NCI-H146 treated with DMSO at 0.1 percent for 48 hours (cell line): ENCODE data around the gene GRHL3.

Source experiments
- DNase-seq: peaks from one replicate; lab custom pipeline; 2025; ENCODE audit not compliant: unreplicated experiment; lab: John Stamatoyannopoulos, UW

GRHL3 gene

GRCh38 chr1:24292887-24293286, 26.3 kb upstream of the GRHL3 start:
- no peak for DNase-seq

DNA sequence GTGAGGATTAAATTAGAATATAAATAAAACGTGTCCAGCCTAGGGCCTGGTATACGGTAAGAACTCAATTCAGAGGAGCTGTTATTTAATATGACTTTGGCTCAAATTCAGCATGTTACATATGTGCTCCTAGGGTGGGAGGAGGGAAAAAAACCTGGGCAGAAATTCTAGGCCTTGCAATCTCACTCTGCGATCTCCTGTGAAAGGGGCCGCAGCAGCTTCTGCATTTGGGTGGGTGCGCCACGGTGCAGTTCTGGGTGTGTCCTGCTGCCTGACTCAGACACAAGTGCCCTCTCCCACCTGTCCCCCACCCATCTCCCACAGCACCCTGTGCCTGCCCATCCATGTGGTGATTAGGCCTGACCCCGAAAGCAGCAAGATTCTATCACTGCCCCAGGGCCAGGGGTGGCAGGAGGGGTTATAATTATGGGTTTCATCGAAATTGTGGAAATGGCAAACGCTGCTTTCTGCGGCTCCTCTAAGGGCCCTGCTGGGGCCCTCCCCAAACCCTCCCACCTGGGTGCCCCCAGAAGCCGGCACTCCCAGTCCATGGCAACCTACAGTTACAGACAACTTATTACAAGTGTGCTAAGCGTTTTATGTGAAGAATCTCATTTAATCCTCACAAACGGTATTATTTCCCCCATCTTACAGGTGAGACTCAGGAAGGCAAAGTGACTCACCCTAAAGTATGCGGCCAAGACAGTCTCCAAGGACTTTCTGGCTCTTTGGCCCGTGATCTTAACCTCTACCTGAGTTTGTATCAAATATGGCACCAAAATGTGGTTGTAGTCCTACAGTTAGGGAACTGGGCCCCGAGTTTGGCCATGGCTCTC, 25.5 kb upstream of the GRHL3 start:
- no peak for DNase-seq

- no peak for DNase-seq
Measured at GRCh38 chr1:24294228-24294672, 24.9 kb upstream of the GRHL3 start.

DNA sequence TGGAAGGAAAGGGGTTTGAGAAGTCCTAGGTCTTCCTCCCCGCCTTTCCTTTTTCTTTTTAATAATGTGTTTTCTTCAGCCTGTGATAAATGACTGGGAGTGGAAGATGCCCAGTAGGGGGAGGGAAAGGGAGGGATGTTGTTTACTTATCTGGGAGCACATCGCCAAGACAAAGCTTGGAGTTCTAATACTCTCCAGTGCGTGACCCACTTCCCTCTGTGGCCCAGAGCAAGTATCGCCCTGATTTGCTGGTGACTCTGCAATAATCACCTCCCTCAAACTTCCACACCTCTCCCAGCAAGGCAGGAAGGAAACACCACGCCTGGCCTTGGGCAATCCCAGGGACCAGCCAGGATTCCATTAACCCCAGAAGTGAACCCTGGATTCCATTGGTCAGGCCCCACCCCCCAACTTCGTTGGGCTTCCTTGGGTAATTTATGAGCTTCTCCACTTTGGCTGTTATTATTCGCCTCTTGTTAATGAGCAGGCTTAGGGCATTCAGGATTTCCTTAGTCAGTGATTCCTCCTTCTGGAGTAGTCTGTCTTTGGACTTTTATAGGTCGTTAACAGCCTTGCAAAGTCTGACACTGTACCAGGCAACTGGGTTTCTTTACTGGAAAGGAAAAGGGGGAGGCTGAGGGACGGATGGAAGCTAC, 24.3 kb upstream of the GRHL3 start:
- DNase-seq, result no peak

- DNase-seq, result no peak
Measured at GRCh38 chr1:24295535-24295934, 23.6 kb upstream of the GRHL3 start.

GRCh38 chr1:24297187-24297851, 21.8 kb upstream of the GRHL3 start:
- no peak for DNase-seq

DNA sequence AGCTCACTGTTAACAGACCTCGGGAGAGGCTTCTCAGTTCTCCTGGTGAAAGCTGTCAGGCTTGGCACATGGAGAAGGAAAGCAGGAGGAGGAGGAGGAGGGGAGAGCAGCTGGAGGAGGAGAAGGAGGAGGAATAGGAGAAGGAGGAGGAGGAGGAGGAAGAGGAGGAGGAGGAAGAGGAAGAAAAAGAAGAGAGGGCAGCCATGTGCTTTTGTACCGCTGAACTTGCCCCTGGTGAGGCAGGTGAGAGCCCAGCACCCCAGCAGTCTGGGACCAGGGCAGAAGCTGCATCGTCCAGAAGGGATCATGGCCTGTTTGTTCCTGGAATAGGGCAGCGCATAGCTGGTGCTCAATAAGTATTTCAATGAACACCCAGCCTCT, 21.3 kb upstream of the GRHL3 start:
- no peak for DNase-seq

- no peak for DNase-seq
Measured at GRCh38 chr1:24298606-24299005, 20.6 kb upstream of the GRHL3 start.

DNA sequence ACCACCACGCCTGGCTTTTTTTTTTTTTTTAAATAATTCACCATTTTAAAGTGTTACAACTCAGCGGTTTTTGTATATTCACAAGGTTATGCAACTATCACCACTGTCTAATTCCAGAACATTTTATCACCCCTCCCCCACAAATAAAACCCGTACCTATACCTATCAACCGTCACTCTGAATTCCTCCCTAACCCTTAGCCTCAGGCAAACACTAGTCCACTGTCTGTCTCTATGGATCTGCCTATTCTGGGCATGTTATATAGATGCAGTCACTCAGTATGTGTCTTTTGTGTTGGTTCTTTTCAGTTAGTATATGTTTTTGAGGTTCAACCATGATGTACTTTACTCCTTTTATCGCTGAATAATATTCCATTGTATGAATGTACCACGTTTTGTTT, 19.3 kb upstream of the GRHL3 start:
- no peak for DNase-seq

DNA sequence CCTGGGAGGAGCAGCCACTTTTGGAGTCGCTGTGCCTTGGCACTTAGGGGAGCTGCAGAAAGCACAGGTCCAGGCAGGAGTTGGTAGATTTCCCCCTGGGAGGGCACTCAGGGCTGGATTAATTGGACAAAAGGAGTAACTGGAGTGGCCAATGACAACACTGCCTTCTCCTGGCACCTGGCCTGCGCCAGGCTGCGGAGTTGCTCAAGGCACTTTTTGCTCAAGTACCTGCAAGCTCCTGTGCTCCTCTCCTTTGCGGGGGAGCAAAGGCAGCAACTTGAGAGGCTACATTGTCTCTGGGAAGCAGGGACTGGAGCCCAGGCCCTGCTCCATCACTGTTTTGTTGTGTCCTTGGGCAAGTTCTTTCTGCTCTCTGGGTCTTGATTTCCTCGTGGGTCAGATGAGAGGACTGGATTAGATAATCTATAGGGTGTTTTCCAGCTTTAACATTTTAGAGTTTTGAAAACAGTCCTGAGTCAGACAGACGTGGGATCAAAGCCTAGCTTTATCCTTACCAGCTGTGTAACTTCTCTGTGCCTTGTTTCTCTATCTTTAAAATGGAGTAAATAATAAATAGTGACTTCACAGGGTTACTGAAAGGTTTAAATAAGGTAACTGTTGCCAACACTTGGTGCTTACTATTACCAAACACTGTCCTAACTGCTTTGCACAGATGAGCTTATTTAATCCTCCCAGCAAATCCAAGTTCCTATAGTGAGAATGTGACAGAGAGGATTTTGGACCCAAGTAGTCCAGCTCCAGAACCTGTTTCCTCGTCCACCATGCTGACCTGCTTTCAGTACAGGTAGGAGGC, 18.0 kb upstream of the GRHL3 start:
- no peak for DNase-seq

DNA sequence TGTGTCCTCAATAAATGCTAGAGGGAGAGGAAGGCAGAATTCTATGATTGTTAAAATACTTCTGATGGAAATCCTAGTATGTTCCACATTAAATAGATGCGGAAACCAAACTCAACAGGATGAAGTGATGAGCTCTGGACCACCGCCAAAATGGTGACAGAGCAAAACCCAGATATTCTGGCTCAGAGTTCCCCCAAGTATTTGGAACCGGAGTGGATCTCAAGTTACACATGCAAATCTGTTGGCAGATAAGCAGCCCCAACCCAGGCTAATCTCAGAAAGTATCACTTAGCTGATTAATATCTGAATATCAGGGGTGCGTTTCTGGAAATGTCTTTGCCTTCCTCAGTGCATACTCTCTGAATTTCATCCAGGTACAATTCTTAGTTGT, 17.4 kb upstream of the GRHL3 start:
- no peak for DNase-seq

GRCh38 chr1:24302209-24302611, 16.9 kb upstream of the GRHL3 start:
- no peak for DNase-seq

DNA sequence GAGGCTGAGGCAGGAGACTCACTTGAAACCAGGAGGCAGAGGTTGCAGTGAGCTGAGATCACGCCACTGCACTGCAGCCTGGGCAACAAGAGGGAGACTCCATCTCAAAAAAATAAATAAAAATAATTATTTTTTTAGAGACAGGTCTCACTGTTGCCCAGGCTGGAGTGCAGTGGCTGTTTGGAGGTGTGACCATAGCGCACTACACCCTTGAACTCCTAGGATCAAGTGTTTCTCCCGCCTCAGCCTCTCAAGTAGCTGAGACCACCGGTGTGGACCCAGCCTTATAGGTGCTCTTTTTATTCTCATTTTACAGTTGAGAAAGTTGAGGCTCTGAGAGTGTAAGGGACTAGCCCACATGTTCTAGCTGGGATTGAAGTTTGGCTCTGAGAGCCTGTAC, 15.6 kb upstream of the GRHL3 start:
- no peak for DNase-seq

- DNase-seq, result no peak
Measured at GRCh38 chr1:24304763-24305162, 14.4 kb upstream of the GRHL3 start.

DNA sequence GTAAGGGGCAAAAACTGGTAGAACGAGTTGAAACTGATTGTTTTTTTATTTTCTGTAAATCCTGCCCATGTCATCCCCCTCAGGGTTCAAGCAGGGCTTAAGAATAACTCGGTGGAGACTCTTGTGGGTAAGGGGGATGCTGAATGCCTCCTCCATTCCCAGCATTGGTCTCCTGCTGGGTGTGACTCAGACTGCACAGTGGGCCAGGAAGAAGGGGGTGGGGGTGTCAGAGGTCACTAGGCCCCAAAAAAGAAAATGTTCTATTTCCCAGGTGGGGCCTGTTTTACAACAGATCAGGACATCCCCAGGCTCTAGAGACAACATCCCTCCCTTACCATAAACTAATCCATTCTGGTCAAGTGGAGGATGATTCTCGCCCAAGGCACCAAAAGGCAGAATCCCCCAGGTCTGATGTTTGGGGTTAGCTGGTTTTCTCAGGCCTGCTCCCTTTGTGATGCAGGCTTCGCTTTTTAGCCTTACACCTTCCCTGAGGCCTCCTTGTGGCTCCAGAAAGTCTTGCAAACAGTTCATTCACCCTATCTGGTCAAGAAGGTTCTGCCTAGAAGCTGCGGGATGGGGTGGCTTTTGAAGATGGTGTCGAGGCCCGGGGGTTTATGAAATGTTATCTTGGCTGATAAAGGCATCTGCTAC, 10.7 kb upstream of the GRHL3 start:
- no peak for DNase-seq

DNA sequence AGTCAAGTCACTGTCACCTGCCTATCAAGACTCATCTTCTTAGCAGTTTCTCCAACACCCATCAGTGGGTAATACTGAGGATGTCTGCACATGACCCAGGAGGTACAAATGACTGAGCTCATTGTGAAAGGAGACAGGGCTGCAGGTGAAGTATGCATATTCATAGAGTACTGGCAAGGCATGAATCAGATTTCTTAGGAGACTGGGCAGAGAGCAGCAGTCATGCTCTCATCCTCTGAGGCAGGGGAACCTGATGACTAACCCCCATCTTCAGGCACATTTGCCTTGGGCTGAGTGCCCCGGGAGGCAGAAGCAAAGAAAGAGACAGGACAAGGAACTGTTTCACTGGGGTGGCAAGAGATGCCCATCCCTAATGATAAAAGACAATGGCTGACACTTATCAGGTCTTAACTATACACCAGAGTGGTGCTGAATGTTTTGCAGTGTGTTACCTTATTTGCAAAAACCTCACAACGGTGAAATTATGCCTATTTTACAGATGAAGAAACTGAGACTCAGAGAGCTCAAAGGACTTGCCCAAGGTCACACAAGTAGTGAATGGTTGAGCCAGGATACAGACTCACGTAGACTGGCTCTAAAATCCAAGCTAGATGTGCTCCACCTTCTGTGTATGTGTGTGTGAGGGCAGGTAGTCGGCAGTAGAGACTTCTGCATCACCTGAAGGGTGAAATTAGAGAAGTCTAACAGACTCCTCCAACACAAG, 9.2 kb upstream of the GRHL3 start:
- DNase-seq, result no peak

DNA sequence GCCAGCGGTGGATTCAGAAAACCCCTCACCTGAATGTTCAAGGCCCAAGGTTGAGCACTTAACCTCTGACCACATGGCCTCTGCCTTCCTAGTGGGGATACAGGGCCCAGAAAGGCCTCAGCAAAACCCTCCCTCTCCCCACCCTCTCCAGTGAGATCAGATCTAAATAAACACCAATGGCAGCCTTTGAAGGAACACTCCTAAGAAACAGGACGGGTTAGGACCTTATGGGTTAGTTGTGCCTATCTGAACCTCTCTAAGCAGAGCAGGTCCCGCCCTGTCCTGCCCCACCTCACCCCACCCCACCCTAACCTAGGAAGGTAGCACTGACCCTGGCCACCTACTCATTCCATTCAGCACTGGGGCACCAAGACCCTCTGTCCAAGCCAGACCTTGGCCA, 7.9 kb upstream of the GRHL3 start:
- no peak for DNase-seq

DNA sequence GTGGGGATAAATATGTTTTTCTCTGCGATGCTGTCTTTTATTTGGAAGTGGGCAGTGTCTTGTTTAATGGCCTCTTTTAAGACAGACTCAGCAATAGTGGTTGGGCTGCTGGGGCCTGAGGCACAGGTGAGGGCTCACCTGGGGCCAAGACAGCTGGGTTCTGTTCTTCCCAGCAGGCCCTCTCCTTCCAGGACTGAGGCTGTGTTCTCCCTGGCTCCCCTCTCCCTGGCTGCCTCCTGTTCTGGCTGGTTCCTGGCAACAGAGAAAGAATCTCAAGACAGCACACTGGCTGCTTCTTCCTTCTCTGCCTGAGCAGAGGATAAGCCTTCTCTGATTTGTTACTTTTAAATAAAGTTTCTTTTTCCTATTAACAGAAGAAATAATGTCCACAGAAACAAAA, 7.4 kb upstream of the GRHL3 start:
- DNase-seq, result no peak

DNA sequence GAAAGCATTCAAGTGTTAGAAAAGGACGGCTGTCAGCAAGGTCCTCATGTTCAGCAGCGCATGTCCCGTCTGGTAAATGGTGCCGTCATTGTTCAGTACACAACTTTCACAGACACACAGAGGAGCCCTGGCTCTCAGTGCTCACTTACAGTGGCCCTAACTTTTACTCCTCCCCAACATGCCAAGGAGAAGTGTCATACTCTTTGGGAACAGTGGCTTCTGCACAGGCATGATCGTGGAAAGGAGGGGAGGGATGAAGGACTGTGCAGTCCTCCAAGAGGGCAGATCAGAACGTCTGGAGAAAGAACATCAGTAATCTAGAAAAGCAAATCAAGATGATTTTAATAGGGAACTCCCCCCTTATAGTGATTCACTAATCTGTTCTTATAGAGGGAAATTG, 3.8 kb upstream of the GRHL3 start:
- DNase-seq, result no peak

GRCh38 chr1:24316645-24317044, 2.5 kb upstream of the GRHL3 start:
- DNase-seq, result no peak
